Hepatocyte (in vitro differentiated cells): ENCODE results near the gene ONECUT3.

Experiments
- CTCF ChIP-seq: fragments of 200-600 bp; sonication (generic); IDR thresholded peaks from 2 replicates; pipeline ENCODE4 v1.5.1; 2016; ENCODE audit warnings: antibody characterized with exemption, mild to moderate bottlenecking; ENCODE audit not compliant: poor library complexity
- EZH2 ChIP-seq: fragments of 200-600 bp; sonication (generic); IDR thresholded peaks from 2 replicates; pipeline ENCODE4 v1.6.1; 2016; ENCODE audit warnings: antibody characterized with exemption, mild to moderate bottlenecking, borderline replicate concordance

- TF ChIP-seq CTCF (no peak), EZH2 (no peak)
Measured at GRCh38 chr19:1814833-1815604, 61.7 kb downstream of the ONECUT3 start.
